ENCODE measurements around the gene STK39. TPM values are rescaled to one million over a fixed set of nuclear protein-coding genes. Genes with fewer than 3 reads are reported as not detected.

Gene STK39
- total RNA-seq, 1 donor from 2014 or later = 31.9 TPM

DNA sequence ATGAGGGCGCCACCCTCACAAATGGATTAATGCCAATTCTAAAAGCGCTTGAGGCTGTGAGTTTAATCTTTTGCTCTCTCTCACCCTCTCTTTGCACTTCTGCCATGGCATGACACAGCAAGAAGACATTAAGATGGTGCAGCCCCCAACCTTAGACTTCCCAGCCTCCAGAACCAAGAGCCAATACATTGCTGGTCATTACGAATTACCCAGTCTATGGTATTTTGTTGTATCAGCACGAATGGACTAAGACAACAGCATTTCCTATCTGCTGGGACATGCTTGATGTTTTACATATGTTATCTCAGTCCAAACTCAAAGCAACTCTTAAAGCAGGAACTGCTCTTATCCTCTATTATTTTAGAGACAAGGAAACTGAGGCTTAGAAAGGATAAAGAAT, 222.9 kb downstream of the STK39 start:
- peaks cover 11% of the 10 kb centered on the region for H3K36me3 Mint-ChIP-seq (ENCODE audit: low read depth)
- TF ChIP-seq CTCF (IDR thresholded peaks at IDR 0.05) = no peak
- peaks cover 59% of the 10 kb centered on the region for H3K4me1 Mint-ChIP-seq (ENCODE audit: low read depth)
- no peak overlapping the region for H3K4me3 Mint-ChIP-seq (ENCODE audit: unreplicated experiment)
- H3K27me3 Mint-ChIP-seq (ENCODE audit: low read depth) = no peaks in the 10 kb centered on the region
- H3K9me3 Mint-ChIP-seq (ENCODE audit: low read depth) = no peaks in the 10 kb centered on the region
- H3K27ac Mint-ChIP-seq (ENCODE audit: unreplicated experiment) = no peak overlapping the region
- no peak for DNase-seq (ENCODE audit: low spot score)

GRCh38 chr2:168021800-168022587, 225.4 kb downstream of the STK39 start:
- no peak for TF ChIP-seq CTCF (IDR thresholded peaks at IDR 0.05)
- Mint-ChIP-seq H3K9me3 (ENCODE audit: low read depth) (no peaks in the 10 kb centered on the region), H3K27me3 (ENCODE audit: low read depth) (no peaks in the 10 kb centered on the region), H3K27ac (ENCODE audit: unreplicated experiment) (peak overlapping the region; percentile 8), H3K4me3 (ENCODE audit: unreplicated experiment) (no peak overlapping the region), H3K36me3 (ENCODE audit: low read depth) (peaks cover 11% of the 10 kb centered on the region), H3K4me1 (ENCODE audit: low read depth) (peaks cover 38% of the 10 kb centered on the region)
- no peak for DNase-seq (ENCODE audit: low spot score)

GRCh38 chr2:168015274-168015953, 232.0 kb downstream of the STK39 start:
- H3K9me3 Mint-ChIP-seq (ENCODE audit: low read depth) = no peaks in the 10 kb centered on the region
- no peak overlapping the region for H3K27ac Mint-ChIP-seq (ENCODE audit: unreplicated experiment)
- no peaks in the 10 kb centered on the region for H3K27me3 Mint-ChIP-seq (ENCODE audit: low read depth)
- no peak overlapping the region for H3K4me3 Mint-ChIP-seq (ENCODE audit: unreplicated experiment)
- H3K36me3 Mint-ChIP-seq (ENCODE audit: low read depth) = peaks cover 4% of the 10 kb centered on the region
- peaks cover 16% of the 10 kb centered on the region for H3K4me1 Mint-ChIP-seq (ENCODE audit: low read depth)
- no peak for DNase-seq (ENCODE audit: low spot score)
- no peak for TF ChIP-seq CTCF (IDR thresholded peaks at IDR 0.05)

- no peak for TF ChIP-seq CTCF (IDR thresholded peaks at IDR 0.05)
- Mint-ChIP-seq H3K4me3 (ENCODE audit: unreplicated experiment) (no peak overlapping the region), H3K9me3 (ENCODE audit: low read depth) (peaks cover 4% of the 10 kb centered on the region), H3K27ac (ENCODE audit: unreplicated experiment) (no peak overlapping the region), H3K4me1 (ENCODE audit: low read depth) (peaks cover 16% of the 10 kb centered on the region), H3K36me3 (ENCODE audit: low read depth) (peaks cover 25% of the 10 kb centered on the region), H3K27me3 (ENCODE audit: low read depth) (no peaks in the 10 kb centered on the region)
- no peak for DNase-seq (ENCODE audit: low spot score)
Observed at GRCh38 chr2:168009900-168010299, 237.5 kb downstream of the STK39 start.

DNA sequence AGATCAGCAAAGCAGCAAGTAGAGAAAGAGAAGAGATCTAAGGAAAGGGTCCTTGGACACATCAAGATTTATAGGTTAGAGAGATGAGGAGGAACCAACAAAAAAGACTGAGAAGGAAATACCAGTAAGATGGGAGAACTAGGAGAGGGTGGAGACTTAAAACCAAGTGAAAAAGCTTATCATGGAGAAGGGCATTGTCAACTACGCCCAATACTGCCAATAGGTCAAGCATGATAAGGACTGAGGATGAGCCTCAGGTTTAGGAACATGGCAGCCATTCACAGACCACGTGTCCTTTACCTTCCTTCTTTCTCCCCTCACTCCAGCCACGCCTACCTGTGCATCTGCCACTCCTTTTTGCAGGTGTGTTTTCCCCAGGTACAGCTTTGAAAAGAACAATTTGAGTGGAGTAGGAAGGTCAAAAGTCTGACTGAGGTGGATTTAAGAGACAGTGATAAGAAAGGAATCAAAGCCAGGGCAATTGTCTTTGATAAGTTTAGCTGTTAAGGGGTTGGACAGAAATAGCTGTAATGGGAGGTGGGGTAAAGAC, 238.7 kb downstream of the STK39 start:
- Mint-ChIP-seq H3K4me1 (ENCODE audit: low read depth) (peaks cover 17% of the 10 kb centered on the region), H3K9me3 (ENCODE audit: low read depth) (peaks cover 4% of the 10 kb centered on the region), H3K27ac (ENCODE audit: unreplicated experiment) (no peak overlapping the region), H3K4me3 (ENCODE audit: unreplicated experiment) (no peak overlapping the region), H3K27me3 (ENCODE audit: low read depth) (no peaks in the 10 kb centered on the region), H3K36me3 (ENCODE audit: low read depth) (peaks cover 25% of the 10 kb centered on the region)
- TF ChIP-seq CTCF (IDR thresholded peaks at IDR 0.05) = no peak
- DNase-seq (ENCODE audit: low spot score) = no peak

Data from chondrocyte (in vitro differentiated cells).